NCI-H2107 treated with DMSO at 0.1 percent for 48 hours (cell line): ENCODE results near the gene GREM1.

Experiments used
- DNase-seq: peaks from one replicate; lab custom pipeline; 2025; ENCODE audit not compliant: unreplicated experiment; lab: John Stamatoyannopoulos, UW

Gene GREM1

DNA sequence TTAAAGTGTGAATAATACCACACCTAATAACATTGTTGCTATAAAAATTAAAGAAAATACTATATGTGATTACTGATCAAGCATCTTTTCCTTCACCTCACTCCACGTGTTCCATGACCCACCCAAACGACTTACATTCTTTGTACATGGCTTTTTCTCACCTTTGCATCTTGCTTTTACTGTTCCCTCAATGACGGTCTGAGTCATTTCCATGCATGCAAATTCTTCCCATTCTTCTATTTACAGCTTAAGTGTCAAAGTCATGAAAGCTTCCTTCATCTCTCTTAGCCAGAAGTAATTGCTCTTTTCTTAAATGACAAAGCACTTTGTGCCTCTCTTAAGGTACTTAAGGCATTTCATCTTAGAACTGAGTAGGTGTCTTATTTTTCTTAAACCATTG, 64.0 kb downstream of the GREM1 start:
- no peak for DNase-seq

GRCh38 chr15:32784581-32784980, 66.8 kb downstream of the GREM1 start:
- DNase-seq: no peak

- DNase-seq: no peak
These were observed 69.1 kb downstream of the GREM1 start for GRCh38 chr15:32786906-32787305.

DNA sequence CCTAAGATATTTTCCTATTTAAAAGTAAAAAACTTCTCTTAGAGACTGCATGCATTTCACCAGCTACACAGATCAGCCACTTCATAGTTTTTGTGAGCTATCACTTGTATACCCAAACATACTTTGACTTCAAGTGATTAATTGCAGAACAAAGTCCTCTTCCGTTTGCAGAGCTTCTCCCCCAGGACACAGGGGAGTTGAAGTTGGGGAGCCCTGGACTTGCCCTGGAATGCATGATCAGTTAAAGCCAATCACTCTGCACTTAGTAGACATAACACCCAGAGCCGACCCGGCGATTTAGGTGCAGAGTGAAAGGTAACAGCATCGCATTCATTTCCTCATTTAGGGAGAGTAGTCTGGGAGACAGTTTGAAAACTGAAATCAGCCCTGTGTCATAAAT, 70.1 kb downstream of the GREM1 start:
- DNase-seq: no peak

DNA sequence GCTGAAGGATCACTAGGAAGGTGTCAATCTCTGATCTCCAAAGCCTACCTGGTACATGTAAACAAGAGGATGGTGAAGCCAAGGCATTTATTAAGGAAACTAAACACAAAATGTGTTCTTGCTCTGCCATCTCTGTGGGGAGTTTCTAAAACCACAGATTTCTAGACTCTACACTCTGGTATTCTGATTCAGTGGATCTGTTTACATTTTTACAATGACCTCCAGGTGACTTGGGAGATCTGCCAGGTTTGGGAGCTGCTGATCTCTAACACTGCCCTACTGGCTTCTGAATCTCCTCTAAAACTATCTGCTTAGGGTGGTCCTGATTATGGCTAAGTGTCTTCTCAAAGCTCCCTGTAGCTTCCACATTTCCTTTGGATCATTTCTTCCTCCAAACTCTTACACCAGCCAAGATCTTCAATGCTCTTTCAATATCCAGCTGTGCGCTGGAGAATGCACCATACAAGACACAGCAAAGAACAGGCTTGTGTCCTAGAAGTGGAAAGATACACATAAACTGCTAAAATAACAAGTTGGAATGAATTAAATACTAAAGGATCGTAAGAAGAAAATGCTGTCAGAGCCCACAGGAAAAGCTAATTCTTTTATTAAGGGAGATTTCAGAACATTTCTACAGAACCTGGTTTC, 72.7 kb downstream of the GREM1 start:
- no peak for DNase-seq

DNA sequence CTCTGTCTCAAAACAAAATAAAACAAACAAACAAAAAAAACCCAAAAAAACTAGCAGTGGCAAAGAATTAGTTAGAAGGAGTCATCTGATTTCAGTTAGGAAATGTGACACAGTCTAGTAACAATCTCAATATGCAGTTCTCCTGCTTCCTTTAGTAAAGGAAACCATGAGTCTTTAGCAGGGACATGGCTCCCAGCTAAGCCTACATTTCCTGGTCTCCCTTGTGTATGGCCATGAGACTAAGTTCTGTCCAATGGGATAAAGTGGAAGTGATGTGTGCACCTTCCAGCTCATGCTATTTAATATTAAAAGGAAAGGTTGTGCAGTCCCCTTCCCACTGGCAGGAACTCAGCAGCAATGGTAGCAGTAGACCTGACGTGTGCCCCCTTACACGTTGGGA, 74.6 kb downstream of the GREM1 start:
- no peak for DNase-seq
